GM18519 (cell line): Measurements from ENCODE around the gene GNPTAB.

Source experiments
- ATAC-seq: cut with Tn5 transposase; IDR thresholded peaks from one replicate; pipeline ENCODE4 v1.9.1; 2021; ENCODE audit warnings: mild to moderate bottlenecking, moderate library complexity; ENCODE audit not compliant: unreplicated experiment, low FRiP score

GNPTAB gene

DNA sequence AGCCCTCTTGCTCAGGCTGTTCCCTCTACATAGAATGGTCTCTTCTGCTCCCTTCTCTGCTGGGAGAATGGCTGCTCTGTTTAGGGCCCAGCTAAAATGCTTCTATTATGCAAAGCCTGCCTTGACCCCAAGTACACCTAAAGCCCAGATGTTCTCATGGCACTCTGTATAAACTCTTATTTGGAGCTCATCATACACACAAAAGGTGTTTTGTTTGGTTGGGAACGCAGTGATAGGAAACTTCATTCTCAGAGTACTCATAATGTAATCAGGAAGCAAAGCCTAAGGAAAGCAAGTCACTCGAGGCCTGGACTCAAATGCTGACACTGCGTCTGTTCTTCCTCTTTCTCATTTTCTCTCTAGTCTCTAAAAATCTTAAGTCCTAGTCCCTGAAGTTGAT is 53.3 kb downstream of the GNPTAB start:
- no peak for ATAC-seq

DNA sequence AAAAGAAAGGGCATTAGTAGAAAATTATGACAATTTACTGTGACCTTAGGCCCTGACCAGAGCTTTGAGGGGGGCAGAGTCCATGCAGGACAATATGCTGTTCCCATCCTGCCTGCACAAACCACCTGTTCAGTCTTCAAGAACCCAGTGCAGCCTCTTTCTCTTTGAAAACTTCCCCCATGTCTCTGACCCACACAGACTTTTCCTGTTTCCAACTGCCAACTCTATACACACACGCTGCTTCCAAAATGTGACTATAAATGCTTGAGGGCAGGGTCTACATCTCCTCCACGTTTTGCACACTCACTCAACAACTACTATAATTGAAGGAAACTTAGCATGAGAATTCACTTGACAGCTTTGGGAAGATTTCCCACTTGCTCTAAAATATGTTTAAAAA is 54.9 kb downstream of the GNPTAB start:
- no peak for ATAC-seq

DNA sequence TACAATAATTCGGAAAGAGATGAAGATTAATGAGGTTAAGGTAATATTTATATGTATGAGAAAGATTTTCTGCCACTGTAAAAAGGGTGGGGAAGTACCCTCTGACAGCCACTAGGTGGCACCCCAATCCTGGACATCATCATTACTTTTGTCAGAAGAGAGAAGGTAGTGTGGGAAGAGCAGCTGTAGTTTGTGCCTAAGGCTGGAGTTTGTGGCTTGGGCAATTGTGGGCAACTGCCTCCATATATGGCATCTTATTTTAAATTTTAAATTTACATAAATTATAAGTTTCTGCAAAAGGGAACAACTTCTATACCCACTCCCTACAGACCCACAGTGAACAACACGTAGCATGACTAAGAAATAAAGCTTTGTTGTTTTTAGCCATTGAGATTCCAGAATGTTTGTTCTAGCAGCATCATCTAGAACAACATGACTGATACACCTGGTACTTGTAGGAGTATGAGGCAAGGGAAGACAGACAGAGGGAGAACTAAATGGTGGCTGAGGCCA is 57.1 kb downstream of the GNPTAB start:
- peak; percentile 59 for ATAC-seq

DNA sequence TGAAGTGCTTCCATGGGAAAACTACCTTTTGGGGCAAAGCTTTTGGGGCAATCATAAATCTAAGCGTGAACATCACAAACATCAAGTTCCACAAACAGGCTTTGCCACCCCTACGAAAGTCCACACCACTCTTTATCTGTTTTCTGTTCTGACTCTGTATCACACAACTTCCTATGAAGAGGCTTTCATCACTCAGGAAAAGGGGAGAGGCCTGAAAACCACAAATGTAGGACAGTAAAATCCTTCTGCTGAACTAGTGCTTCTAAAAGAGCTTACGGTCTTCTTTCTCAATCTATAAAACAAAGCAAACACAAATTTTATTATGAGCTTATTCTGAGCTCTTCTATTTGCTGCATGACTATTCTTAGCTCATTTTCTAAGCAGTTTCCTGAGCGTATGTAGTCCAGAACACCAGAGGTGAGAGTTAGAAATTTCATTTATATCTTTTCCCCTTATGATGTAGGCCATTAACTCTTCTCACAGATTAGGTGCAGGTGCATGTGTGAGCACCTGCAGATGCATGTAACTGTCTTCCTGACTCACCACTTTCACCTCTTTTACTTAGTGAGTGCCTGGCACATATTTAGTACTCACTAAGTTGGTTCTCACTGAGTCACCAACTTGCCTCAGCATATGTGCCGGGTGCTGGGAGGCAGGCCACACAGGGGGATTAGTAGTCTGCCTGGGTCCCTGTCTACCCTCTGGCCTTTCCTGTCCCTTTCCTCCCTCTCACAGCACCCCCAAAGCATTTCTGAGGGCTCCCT is 58.6 kb downstream of the GNPTAB start:
- ATAC-seq, result no peak

DNA sequence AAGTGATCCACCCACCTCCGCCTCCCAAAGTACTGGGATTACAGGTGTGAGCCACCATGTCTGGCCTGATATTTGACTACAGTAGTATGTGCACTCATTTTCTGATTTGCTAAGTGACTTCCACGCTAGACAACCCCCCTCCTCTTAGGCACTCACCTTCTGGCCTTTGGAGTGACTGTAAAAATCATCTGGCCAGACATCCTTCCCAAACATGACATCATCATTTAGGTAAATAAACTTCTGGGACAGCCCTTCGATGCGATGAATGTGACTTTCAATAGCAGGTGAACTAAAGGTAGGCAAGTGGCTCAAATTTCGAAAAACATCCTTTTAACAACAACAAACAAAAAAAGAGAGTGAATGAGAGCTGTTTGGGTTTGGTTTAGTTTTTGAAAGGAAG is 60.9 kb downstream of the GNPTAB start:
- no peak for ATAC-seq

DNA sequence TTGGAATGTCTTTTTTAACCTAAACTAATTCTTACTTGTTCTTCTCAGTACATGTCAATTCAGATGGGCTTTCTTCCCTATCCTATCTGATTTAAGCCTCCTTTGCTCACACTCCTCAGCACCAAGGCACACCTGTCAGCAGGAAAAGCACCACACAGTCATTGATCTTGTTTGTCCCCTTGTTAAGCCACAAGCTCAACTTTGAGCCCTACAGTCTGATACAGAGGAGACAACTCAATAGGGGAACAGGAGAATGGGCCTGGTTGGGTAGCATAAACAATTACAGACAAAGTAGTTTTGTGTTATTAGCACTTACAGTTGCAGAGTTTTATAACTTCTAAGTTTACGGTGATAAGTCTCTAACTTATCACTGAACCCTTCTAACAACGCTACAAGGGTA is 62.0 kb downstream of the GNPTAB start:
- ATAC-seq, result no peak

DNA sequence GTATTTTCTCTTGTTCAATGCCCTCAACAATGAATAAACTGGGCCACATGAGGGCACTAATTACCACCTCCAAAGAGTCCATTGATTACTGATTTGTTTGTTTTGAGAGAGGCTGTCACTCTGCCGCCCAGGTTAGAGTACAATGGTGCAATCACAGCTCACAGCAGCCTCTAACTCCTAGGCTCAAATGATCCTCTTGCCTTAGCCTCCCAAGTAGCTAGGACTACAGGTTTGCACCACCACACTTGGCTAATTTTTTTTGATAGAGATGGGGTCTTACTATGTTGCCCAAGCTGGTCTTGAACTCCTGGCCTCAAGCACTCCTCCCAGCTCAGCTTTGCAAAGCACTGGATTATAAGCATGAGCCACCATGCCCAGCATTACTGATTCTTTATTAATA is 63.2 kb downstream of the GNPTAB start:
- ATAC-seq, result no peak

DNA sequence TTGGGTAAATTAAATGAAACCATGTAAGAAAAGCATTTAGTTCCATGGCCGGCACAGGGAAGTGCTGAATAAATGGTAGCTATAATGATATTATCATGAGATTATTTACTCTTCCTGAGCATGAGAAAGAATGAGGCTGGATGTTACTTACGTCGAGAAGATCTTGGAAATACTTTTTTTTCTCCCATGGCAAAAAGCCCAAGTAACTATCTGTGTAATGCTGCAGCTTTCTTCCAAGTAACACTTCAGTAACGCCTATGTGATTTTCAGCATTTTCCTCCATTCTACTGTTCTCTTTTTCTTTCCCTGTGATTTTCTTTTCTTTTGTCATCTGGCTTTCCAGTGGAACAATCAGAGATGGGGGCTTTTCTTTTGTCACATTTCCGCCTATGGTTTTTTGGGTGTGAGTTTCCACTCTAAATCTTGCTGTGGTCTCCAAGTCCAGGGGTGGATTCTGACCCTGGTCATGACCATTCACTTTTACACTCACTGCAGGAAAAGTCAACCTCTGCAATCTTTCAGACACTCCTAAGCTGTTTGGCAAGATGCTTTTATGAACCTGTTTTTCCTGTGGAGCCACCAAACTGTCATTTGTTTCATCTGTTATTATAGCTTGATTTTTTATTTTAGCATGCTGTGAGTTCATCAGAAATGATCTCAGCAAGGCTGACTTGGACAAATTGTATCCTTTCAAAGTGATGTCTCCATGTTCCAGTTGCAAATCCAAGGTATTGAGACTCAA is 66.5 kb downstream of the GNPTAB start:
- no peak for ATAC-seq

DNA sequence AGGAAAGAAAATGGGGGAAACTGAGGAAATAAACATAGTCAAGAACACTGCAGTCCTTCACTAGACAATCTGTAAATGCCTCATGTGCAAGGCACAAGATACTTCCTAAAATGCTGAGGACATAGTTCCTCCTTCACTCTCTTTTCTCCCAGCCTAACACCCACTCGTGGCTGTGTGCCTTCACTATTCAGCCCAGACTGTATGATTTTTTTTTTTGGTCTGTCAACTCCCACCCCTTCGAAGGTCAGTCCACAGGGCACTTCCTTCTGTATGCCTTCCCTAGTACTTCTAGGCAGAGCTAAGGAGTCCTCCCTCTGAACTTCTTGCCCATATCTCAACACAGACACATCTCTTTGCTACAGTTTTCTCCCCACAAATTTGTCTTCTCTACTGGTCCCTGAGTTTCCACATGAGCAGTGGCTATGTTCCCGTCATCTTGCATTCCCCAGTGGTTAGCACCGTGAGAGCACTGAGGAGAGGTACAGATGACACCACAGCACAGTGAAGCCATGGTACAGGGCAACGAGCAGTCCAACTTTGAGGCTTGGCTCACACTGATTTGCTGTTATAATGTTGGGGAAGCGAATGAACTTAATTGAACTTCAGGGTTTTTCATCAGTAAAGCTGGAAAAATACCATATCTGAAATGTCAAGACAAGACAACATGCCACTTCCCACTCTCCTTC is 67.4 kb downstream of the GNPTAB start:
- ATAC-seq, result no peak

DNA sequence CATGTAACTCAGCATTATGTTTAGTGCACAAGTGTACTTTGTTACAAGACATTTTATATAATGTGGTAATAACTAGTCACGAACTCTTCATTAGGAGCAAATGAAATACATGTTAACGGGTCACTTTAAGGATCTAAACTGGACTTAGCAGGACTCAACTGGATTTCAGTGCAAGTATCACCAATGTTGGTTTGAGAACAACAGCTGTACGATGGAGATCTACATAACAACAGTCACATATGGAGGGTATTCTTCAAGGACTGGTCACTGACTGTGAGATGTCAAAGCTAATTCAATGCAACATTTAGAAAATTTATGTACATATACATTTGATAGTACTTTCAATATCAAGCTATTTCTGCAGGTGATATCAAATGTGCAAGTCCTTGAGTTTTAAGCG is 69.0 kb downstream of the GNPTAB start:
- no peak for ATAC-seq

DNA sequence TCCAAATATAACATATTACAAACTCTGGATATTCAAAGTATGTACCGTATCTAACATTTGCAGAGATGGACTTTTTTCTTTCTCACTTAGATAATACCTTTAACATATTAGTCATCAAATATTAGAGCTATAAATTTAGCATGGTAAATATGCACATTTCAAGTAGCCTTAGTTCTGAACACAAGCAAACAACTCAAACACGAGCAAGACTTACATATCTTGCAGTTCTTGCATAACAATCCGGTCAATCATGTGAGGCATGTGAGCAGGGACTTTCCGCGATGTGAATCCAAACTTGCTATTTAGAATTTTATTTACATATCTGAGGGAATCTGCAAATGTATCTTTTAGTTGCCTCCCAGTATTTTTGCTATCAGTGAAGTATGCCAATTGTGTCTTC is 69.4 kb downstream of the GNPTAB start:
- ATAC-seq, result no peak

DNA sequence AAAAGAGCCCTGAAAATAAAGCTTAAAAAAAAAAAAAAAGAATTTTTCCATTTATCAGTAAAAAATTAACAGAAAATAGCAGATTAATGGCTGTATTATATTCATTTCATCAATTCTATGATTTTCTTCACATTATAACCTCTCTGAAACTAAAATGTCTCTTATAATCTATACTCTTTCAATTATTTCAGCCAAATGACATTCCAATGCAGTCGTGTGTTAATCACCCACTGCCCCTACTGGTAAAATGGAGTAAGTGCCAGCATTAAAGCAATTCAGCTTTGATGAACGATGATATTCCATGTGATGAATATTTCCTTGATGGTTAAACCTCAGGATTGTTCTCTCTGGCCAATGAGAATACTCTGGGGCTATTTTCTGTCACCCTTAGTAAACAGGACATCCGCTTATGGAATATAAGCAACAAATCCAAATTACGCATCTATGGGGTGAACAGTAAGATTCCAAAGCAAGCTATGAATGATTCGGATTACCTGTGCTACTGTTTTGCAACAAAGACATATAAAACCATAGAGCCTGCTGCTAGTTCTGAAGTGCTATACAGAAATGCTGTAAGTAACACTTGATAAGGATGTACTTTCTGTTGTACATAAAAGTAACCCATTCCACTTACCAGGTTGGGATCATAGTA is 71.2 kb downstream of the GNPTAB start:
- peak; percentile 42 for ATAC-seq

DNA sequence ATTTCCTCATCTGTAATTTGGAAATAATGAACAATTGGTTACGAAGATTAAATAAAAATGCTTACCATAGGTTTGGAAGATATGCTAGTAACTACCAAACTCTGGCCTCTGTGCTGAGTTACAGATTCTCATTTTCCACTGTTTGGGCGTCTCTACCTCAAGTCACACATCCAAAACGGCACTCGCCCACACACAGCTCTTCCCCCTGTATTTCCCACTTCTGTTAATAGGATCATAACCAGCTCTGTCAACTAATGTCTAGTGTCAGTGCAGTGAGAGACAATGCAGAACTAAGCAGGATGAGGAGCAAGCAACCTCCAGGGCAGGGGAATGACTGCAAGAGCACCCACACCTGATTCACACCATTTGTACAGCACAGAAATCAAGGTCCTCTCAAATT is 80.6 kb downstream of the GNPTAB start:
- ATAC-seq, result no peak

DNA sequence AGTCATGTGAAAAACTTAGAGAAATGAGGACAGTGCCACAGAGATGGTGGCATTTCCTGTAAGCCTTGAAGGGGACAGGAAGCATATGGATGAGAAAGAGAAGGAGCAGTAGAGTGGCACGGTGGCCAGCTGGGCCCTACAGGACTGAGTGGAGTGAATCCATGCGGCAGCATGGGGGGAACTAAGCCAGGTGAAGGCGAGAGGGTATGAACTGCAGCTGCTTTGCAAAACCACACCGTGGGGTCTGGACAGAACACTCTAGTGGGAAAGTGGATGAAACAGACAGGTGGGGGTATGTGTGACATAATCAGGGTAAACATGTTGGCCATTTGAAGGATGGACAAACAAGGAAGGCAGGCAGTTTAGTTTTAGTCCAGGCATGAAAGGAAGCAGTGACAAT is 81.1 kb downstream of the GNPTAB start:
- ATAC-seq, result no peak

DNA sequence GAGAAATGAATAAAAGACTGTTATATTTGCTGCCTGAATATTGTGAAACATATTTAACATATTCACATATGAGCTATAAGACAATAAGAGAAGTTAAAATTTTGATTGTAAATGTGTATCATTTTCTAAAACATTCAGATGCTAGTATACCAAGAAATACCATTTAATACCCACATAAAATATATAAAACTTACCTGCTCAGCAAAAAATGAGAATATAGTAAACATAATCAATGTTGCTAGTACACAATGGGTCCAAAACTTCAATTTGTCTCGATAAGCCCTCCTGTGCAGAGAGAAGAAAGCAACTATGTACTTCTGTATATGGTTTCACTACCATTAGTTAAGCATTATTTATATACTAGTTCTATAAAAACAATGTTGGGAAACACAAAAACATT is 81.9 kb downstream of the GNPTAB start:
- ATAC-seq, result no peak

DNA sequence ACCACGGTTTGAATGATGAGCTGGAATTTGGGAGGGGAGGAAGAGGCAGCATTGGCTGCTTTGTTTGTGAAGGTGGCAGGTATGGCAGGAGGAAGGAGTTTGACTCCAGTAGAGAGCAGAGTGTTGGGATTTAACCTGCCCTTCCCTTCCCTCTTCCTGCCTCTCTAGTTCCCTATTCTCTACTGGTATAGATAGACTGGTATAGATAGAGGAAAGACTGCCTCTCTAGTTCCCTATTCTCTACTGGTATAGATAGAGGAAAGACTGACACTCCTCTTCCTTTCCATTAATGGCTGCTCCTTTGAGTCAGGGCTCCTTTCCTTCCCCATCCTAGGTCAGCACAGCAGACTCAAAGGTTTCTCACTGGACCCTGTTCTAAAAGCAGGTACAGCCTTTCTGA is 83.1 kb downstream of the GNPTAB start:
- ATAC-seq, result no peak

DNA sequence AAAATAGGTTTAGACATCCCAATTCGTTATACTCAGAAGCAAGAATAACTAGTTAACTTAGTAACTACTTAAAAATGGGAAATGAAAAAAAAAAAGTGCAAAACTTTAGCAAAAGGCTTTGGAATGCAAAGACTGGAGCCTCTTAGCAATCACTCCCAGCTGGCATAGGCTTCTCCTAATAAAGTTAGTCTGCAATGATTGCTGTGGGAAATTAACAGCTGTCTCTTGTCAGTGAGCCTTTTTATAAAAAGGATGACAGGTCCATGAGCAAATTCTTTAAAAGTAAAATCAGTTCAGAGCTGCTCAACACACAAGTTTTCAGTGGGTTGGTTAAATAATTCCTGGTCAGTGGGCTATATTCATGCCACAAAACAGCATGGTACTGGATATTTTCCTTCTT is 84.1 kb downstream of the GNPTAB start:
- no peak for ATAC-seq

DNA sequence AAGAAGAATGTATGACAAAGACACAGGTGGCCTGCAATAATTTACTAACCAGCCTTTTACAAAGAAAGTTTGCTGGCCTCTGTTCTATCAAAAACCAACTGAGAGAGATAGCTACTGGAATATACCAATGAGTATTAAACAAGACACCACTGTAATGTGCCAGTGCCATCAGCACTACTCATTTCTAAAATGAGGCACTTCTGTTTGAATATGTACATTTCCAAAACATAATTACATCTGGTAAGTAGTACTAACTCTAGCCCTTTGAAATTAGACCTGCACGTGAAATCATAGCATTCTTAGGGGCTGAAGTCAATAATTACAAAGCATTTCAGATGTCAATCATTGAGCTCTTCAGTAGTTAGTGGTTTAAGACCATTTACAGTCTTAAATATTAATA is 84.6 kb downstream of the GNPTAB start:
- ATAC-seq, result no peak

DNA sequence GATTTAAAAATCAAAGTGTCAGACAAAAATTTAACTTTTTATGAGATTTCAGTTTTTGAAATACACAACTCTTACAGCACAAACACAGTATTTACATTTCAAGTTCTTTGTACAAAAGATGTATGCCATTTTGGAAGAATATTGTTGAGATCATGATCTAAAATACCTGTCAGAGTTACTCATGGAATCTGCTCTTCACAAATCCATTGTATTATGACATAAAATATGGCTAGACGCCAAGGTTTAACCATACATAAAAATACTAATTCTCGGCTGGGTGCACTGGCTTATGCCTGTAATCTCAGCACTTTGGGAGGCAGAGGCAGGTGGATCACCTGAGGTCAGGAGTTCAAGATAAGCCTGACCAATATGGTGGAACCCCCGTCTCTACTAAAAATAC is 85.3 kb downstream of the GNPTAB start:
- ATAC-seq, result no peak

DNA sequence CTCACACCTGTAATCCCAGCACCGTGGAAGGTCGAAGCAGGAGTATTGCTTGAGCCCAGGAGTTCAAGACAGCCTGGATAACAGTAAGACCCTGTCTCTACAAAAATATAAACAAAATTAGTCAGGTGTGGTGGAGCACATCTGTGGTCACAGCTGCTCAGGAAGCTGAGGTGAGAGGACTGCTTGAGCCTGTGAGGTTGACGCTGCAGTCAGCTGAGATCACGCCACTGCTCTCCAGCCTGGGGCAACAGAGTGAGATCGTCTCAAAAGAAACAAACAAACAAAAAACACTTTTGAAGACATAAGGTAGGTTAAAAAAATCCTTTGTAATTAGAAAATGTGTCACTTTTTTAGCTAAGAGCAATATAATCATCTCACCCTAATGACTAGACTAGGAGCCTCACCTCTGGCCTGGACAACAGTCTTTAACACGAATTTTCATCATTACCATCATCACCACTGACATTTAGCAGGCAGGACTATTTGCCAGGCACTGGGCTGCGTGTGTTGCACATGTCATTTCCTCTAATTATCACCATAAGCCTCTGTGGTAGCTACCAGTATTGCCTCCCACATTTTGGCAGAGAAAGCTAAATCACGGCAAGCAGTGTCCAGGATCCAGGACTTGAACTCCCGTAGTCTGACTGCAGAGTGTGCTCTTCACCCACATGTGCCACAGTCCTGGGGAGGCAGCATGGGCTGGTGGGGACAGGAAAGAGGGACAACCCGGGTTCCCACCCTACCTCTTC is 86.9 kb downstream of the GNPTAB start:
- peak; percentile 94 for ATAC-seq
